GM19328 (cell line): Measurements from ENCODE around the gene CDH4.

Experiments
- ATAC-seq: cut with Tn5 transposase; IDR thresholded peaks from one replicate; pipeline ENCODE4 v1.9.1; 2021; ENCODE audit warnings: mild to moderate bottlenecking, moderate library complexity; ENCODE audit not compliant: unreplicated experiment

The CDH4 gene

DNA sequence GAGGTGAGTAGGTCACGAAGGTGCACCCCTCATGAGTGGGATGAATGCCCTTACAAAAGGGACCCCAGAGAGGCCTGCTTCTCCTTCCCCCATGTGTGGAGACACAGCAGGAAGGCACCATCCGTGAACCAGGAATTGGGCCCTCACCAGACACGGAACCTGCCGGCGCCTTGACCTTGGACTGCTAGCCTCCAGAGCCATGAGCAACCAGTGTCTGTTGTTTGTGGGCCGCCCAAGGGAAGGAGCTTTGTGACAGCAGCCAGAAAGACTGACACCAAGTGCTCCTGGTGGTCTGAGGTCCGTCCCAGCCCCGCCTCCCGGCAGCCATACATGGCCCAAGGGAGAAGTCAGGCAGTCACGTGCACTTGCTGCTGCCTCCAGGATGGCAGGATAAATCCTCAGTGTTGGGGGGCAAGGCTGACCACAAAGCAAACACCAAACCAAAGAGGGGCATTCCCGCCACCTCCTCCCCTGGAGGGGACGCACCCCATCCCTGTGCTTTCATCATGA is 29.3 kb downstream of the CDH4 start:
- no peak for ATAC-seq

- no peak for ATAC-seq
Measured at GRCh38 chr20:61284752-61285151, 32.7 kb downstream of the CDH4 start.

GRCh38 chr20:61285152-61285645 is 33.1 kb downstream of the CDH4 start:
- no peak for ATAC-seq

DNA sequence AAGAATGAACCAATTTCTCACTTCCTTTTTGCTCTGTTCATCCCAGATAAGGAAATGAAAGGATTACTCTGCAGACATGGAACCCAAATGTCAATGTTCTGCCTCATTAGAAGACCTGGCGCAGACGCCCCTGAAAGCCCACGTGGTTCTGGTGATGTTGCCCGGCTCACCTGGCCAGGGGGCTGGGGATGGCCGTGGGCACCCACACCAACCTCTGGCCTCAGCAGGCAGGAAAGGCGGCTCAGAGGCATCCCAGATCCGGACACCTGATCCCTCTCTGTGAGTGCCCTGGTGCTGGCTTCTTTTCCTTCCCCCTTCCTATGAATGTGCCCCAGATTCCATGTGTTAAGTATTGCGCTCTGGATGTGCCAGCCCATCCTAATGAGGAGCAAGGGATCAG is 33.6 kb downstream of the CDH4 start:
- no peak for ATAC-seq

- no peak for ATAC-seq
Measured at GRCh38 chr20:61287583-61288275, 35.7 kb downstream of the CDH4 start.

- no peak for ATAC-seq
Measured at GRCh38 chr20:61288331-61288784, 36.3 kb downstream of the CDH4 start.

- no peak for ATAC-seq
Measured at GRCh38 chr20:61289166-61289565, 37.1 kb downstream of the CDH4 start.

DNA sequence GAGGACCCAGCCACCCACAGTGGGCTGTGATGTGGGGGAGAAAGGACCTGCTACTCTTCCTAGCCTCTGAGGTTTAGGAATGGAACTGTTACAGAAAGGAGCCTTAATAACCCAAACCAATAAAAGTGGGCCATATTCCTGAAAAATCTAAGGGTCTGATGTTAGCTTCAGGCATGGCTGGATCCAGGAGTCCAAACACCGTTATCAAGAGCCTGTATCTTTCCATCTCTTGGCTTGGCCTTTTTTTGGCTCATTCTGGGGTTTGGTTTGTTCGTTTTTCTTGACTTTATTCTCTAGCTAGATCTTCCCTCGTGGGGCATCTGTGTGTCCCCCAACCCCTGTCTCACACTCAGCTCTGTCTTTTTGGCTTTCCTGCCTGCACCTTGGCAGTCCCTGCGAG is 38.7 kb downstream of the CDH4 start:
- ATAC-seq = no peak

GRCh38 chr20:61291166-61291829 is 39.2 kb downstream of the CDH4 start:
- no peak for ATAC-seq

DNA sequence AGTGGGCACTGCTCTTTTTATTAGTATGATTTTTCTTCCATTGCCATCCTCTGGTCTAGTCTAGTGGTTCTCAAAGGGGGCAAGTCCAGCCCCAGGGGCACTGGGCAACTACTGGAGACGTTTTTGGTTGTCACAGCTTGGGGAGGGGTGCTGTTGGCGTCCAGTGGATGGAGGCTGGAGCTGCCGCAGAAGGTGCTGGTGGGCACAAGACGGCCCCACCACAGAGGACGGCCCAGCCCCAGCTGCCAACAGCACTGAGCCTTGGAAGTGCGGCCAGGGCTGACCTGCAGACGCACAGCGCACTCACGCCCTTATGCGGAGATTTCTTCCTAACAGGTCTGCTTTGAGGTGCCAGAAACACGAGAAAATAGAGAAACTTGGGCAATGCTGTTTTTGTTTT is 40.3 kb downstream of the CDH4 start:
- no peak for ATAC-seq

- no peak for ATAC-seq
Measured at GRCh38 chr20:61292821-61293612, 41.0 kb downstream of the CDH4 start.

DNA sequence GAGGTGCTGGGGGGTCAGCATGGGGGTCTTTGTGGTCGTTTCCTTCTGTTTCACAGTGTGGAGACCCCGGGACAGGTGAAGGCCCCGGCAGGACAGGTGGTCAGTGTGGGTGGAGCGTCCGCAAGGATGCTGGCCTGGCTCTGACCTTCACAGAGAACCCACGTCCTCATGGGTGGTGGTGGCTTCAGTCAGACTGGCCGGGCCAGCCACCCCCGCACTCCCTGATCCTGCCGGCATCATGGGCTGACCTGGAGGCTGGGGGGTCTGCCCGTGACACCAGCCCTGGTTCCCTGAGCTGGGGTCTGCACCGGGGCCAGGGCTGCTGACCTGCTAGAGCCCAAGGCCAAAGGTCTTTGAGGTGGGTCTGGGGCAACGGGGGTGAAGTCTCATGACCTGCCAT is 41.9 kb downstream of the CDH4 start:
- no peak for ATAC-seq

GRCh38 chr20:61295249-61295648 is 43.2 kb downstream of the CDH4 start:
- no peak for ATAC-seq

DNA sequence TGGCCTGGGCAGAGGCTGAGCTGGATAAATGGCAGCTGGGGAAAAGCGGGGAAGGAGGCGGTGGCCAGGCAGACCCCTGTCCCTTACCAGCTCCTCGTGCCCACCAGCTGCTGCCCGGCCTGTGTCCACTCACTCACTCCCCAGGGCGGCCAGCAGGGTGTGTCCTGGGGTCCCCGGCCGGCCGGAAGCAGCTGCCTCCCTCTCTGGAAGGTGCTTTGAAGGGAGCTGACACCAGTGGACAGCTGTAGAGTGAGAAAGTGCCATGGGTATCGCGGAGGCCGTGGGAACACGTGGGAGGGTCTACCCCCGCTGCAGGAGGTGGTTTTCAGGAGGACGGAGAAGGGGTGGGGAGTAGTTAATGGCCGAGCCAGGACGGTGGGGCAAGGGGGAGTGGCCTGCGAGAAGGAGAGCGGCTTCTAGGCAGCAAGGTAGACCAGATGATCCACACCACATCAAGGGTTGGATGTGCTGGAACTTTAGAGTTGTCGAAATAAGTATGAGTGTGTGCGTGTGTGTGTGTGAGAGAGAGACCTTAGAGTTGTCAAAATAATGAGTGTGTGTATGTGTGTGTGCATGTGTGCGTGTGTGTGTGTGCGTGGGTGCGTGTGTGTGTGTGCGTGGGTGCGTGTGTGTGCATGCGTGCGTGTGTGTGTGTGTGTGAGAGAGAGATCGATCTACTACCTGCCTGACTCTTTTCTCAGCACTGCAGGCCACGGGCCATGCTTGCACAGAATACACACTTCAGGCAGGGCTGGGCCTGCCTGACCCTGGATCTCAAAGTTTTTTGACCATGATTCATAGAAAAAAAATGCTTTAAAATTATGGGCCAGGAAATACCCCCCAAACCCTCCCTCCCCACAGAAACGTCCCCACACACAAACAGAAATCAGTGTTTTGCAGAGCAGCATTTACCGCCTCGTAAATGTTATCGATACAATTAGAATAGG is 43.9 kb downstream of the CDH4 start:
- ATAC-seq = no peak

DNA sequence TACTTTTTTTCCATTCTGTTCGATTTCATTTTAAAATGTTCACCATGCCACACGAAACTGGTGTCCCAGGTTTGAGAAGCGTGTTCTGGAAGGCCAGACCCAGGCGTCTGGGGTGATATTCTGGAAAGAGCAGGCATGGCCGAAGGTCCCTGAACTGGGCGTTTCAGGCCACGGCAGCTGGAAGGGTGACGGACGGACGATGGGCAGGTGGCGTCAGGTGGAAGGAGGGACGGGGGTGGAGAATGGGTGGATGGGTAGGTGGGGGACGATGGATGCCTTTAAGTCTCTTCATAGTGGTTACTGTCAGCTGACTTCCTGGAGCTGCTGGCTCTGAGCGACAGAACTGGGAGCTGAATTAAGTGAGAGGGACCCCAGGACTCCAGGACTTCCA is 44.6 kb downstream of the CDH4 start:
- ATAC-seq = no peak

- no peak for ATAC-seq
Measured at GRCh38 chr20:61297491-61297890, 45.4 kb downstream of the CDH4 start.

DNA sequence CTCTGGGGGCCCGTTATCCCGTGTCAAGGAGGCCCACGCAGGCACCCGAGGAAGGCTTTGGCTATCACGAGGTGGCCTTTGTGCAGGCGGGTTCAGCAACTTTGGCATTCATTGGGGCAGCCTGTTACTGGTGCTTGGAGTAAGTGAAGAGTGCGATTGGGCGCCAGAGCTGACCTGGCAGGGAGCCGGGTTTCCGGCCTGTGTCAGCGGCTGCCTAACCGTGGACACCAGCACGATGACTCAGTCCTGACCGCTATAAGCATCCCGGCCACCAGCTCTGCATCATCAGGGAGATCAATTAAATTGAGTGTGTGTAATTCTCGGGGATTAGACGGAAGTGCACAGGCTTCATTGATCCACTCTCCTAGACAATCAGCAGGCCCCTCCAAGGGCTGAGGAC is 45.9 kb downstream of the CDH4 start:
- ATAC-seq = no peak

DNA sequence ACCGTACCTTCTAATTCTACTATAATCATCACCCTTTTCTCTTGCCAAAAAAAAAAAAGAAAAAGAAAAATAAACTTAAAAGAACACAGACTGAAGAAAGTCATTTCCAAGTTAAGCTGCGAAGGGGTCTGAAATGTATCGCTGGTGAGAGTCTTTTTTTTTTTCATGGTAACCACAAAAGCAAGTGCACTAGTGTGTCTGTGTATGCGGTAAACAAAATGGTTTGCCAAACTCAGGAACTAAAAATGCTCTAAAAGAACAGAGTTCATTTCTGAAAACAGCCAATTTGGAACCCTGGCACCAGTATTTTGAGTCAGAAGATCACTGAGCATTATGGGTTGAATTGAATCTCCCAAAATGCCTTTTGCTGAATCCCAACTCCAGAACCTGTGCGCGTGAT is 46.6 kb downstream of the CDH4 start:
- ATAC-seq = no peak

DNA sequence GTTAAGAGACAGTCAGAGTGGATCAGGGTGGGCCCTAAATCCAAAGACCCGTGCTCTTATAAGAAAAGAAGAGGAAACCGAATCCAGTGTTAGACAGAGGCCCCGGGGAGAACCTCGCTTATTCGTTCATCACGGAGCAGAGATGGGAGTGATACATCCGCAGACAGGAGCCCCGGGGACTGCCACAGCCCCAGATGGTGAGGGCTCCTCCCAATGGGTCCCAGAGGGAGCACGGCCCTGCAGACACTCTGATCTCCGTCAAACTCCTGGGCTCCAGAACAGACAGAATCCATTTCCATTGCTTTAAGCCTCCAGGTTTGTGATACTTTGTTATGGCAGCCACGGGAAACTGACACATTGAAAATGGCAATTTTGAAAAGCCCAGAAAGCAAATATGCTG is 47.0 kb downstream of the CDH4 start:
- ATAC-seq = no peak

DNA sequence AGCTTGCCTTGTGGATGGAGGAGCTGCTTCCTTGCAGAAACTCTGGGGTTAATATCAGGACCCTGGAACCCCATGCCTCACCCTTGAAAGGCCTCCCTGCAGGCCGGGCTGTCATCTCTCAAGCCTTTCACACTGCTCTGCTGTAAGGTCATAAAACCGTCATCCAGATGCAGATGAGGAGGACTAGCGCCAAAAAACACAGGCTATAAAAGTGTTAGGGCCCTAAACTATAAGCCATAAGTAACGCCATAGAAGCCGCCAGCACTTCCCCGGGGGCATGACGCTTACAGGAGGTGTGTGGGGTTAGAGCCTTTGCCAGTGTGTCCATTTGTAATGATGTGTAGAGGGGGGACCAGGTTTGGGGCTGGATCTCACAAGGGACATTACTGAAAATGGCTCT is 47.6 kb downstream of the CDH4 start:
- ATAC-seq = no peak
